ENCODE data around the gene SERPINB10.
A peak's percentile ranks its signal among the peaks of the same experiment; 100 is the strongest.
"Not testable (repeated sequence)": the region's sequence is repeated elsewhere in the genome, so short reads cannot be mapped to it uniquely, and the experiment has no call there.

Gene SERPINB10

DNA sequence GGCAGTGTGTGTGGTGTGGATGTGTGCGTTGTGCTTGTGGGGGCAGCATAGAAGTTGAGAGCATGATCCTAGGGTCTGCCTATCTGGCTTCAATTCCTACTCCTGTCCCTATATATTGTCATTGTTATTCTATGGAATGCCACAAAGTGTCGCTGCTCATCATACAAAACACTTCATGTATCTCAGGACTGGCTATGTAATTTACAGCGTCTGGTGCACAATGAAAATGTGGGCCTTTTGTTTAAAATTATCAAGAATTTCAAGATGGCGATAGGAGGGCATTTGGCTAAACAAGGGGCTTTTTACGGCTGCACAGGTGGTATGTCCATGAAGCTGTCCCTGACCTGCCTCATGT is 16.8 kb upstream of the SERPINB10 start:
- no peak for DNase-seq

GRCh38 chr18:63892566-63892965 is 15.2 kb upstream of the SERPINB10 start:
- no peak for DNase-seq

- no peak for DNase-seq
These were observed 13.5 kb upstream of the SERPINB10 start for GRCh38 chr18:63894106-63894772.

GRCh38 chr18:63895190-63895589 is 12.6 kb upstream of the SERPINB10 start:
- no peak for DNase-seq

- DNase-seq, result no peak
These were observed 10.7 kb upstream of the SERPINB10 start for GRCh38 chr18:63897072-63897471.

DNA sequence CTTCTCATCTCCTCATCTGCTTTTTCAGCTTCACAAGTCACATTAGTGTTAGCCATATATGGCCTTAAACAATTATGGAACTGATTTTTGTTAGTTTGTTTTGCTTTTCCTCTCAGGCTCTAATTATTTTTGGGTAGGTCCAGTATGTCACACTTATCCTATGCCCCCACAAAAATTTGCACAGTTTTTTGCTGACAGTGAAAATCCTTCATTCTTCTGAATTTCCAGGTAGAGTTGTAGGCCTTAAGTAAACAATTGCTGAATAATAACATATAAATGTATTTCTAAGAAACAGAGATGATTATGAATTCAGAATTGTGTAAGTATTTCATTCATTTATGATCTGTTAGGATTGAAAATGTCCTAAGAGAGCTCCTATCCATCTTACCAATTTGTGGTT is 8.6 kb upstream of the SERPINB10 start:
- no peak for DNase-seq

- no peak for DNase-seq
These were observed 3.7 kb upstream of the SERPINB10 start for GRCh38 chr18:63903851-63904570.

- DNase-seq, result no peak
These were observed 3.1 kb upstream of the SERPINB10 start for GRCh38 chr18:63904694-63905093.

GRCh38 chr18:63905361-63905760 is 2.4 kb upstream of the SERPINB10 start:
- DNase-seq, result no peak

DNA sequence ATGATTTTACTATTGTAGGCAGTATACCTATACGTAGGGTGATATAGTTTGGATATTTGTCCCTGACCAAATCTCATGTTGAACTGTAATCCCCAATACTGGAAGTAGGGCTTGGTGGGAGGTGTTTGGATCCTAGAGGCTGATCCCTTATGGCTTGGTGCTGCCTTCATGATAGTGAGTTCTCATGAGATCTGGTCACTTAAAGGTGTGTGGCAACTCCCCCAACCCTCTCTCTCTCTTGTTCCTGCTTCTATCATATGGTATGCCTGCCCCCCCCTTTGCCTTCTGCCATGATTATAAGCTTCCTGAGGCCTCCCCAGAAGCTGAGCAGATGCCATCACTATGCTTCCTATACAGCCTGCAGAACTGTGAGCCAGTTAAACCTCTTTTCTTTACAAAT is 1.7 kb upstream of the SERPINB10 start:
- DNase-seq, result no peak

DNA sequence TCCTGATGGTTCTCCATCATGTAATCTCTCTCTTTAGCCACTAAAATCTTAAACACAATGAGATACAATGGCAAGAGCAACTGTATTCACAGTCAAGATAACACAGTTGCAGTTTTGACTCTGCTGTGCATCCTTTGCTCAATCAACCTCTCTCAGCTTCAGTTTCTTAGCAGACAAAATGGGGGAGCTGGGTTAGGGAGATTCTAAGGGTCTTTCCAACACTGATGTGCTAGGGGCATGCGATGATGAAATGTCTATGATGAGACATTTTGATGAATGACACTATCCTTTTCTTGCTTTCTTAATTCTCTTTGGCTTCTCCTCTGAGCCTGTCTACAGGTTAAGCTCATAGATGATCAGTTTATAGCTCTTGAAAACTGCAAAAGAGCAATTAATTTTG is 1.1 kb downstream of the SERPINB10 start:
- no peak for DNase-seq

DNA sequence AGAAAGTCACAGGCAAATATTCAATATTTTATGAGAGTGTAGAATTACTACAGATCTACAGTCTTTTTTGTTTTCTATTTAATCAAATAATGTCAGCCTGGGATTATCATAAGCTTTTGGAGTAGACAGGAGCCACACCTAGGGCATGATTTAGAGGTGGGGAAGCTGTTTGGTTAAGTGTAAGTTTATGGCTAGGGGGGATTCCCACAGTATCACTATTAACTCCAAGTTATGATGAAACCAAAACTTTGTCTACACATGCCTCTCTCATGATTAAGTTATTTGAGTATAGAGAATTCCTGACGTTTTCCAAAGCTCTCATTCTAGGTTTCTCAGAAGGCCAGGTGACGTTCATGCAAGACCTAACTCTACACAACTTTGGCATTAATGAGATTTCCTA is 2.1 kb downstream of the SERPINB10 start:
- no peak for DNase-seq

DNA sequence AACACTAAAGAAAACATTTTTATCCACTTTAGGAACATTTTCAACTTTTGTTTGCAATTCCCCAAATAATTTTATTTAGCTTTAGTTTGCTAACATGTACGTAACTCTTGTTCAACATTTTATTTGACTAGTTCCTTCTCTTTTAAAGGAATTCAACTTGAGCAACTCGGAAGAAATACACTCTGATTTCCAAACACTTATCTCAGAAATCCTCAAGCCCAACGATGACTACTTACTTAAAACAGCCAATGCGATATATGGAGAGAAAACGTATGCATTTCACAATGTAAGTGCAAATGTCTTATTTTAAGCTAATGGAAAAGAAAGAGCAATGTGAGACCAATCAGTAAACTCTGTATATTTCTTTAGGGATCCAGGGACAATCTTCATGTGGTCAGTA is 10.1 kb downstream of the SERPINB10 start:
- no peak for DNase-seq

DNA sequence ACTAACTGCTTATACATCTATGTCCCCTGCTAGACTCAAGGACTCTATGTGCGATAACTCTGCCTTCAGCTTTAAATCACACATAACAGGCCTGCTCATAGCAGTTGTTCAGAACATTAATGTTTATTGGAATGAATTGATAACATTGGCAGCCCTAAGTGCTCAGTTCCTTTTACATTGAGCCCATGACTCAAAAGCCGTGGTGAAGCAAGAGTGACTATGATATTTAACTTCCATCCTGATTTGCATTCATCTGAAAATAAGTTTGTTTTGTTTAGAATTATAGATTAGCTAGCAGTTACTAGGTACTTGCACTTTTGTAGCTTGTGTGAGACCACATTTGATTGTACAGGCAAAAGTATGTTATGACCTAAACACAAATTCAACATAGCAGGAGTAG is 14.3 kb downstream of the SERPINB10 start:
- DNase-seq, result no peak

DNA sequence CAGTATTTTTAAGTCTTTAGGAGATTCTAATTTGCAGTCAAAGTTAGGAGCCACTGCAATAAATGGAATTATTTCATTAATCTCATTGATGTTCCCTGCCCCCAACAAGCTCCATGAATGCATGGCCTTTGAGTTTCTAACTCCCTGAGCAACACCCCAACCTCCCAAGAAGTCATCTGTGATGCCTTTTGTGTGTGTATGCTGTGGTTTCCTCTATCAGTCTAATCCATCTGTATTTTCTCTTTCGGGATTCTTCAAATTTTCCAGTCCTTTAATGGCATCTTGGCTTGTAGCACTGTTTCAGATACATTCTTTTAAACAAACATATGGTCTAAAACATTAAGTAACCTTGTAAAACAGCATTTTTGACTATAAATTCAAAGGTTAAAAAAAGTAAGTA is 16.8 kb downstream of the SERPINB10 start:
- DNase-seq, result no peak

GRCh38 chr18:63928331-63928730 is 20.6 kb downstream of the SERPINB10 start:
- DNase-seq, result no peak

DNA sequence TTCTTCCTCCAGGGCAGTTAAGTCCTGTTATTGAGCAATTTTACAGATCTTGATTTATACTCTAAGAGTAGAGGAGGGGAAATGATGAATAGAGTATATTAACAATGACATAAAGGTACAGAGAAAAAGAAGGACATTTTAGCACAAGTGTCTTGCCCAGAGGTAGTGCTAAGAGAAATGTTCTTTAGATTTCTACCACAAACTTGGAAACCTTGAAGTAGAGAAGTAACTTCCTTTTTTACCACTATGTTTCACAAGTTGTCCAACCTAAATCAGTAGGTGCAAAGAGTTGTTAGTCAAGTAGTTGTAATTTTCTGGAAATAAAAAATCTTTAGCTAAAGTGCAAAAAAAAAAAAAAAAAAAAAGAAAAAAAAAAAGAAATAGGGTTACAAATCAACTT is 21.6 kb downstream of the SERPINB10 start:
- not testable (repeated sequence) for DNase-seq

DNA sequence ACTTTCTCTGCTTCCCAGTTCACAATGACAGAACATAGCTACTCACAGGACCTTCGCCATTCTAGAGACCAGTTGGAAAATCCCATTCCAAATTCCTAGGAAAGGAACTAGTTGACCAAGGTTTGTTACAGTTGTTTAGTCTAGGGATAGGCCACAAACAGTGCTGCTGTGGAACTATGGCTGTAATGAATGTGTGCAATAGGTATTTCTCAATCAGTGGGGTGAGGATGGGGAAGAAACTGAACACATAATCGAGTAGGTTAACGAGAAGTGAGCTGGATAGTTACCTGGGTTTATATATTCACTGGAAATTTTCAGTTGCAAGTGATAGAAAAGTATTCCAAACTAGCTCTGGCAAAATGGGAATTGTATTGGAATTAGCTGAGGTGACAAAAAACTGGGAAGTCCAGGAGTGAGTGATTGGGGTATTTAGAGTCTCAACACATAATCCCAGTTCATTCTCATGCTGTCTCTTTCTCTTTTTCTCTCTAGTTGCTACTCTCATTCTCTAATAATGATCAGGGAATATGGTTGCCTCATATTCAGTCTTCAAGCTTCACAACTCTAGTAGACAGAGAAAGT is 23.1 kb downstream of the SERPINB10 start:
- DNase-seq, result no peak

GRCh38 chr18:63936156-63936931 is 28.6 kb downstream of the SERPINB10 start:
- DNase-seq, result peak in 53 of 56 donors; percentile 4 to 79 (median 53)

DNA sequence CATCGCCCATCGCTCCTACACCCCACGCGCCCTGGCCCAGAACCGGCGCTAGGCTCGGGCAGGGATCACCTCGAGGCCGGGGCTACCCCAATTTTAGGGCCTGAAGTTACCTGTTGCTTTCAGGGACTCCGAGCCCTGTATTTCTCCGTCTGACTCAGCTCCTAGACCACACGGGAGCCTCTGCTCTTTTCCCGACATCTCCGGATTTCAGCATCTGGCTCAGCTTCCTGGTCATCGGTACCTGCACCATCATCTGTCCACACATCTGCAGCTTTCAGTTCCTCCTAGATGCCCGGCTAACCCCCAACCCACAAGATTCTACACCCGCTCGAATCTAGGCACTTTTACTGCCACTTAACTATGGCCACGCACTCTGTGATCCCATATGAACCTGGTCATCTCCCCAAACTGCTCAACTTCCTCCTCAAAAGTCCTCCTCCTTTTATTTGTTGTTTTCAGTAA is 29.2 kb downstream of the SERPINB10 start:
- no peak for DNase-seq

DNA sequence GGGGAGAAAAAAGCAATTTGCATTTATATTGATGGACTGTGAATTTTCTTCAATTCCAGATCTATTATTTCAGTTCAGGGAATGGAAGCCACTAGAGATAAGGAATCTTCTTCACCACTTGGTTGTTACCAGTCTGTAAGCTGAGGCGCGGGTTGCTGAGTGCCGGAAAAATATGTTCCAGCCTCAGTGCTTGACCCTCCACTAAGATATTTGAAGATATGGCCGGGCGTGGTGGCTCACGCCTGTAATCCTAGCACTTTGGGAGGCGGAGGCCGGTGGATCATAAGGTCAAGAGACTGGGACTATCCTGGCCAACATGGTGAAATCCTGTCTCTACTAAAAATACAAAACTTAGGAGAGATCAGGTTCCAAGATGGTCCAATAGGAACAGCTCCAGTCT is 32.2 kb downstream of the SERPINB10 start:
- DNase-seq, result no peak

DNA sequence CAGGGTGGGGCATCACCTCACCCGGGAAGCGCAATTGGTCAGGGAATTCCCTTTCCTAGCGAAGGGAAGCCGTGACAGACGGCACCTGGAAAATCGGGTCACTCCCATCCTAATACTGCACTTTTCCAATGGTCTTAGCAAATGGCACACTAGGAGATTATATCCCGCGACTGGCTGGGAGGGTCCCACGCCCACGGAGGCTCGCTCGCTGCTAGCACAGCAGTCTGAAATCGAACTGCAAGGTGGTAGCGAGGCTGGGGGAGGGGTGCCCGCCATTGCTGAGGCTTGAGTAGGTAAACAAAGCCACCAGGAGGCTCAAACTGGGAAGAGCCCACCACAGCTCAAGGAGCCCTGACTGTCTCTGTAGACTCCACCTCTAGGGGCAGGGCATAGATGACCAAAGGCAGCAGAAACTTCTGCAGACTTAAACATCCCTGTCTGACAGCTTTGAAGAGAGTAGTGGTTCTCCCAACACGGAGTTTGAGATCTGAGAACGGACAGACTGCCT is 32.8 kb downstream of the SERPINB10 start:
- not testable (repeated sequence) for DNase-seq
